HG03135 (cell line): ENCODE measurements around the gene SLC25A6.
"Not testable (repeated sequence)": the region's sequence is repeated elsewhere in the genome, so short reads cannot be mapped to it uniquely, and the experiment has no call there.

Experiments
- ATAC-seq: cut with Tn5 transposase; IDR thresholded peaks from one replicate; pipeline ENCODE4 v1.9.1; 2021; ENCODE audit warnings: mild to moderate bottlenecking, moderate library complexity; ENCODE audit not compliant: unreplicated experiment

The SLC25A6 gene

GRCh38 chrX:1390621-1391369, 1.1 kb downstream of the SLC25A6 start:
- no peak for ATAC-seq

GRCh38 chrX:1389993-1390285, 2.0 kb downstream of the SLC25A6 start:
- no peak for ATAC-seq

GRCh38 chrX:1389181-1389992, 2.5 kb downstream of the SLC25A6 start:
- ATAC-seq: no peak

- no peak for ATAC-seq
Measured at GRCh38 chrX:1388651-1389050, 3.3 kb downstream of the SLC25A6 start.

- no peak for ATAC-seq
Measured at GRCh38 chrX:1387141-1387776, 4.7 kb downstream of the SLC25A6 start.

GRCh38 chrX:1386338-1387127, 5.4 kb downstream of the SLC25A6 start:
- no peak for ATAC-seq

DNA sequence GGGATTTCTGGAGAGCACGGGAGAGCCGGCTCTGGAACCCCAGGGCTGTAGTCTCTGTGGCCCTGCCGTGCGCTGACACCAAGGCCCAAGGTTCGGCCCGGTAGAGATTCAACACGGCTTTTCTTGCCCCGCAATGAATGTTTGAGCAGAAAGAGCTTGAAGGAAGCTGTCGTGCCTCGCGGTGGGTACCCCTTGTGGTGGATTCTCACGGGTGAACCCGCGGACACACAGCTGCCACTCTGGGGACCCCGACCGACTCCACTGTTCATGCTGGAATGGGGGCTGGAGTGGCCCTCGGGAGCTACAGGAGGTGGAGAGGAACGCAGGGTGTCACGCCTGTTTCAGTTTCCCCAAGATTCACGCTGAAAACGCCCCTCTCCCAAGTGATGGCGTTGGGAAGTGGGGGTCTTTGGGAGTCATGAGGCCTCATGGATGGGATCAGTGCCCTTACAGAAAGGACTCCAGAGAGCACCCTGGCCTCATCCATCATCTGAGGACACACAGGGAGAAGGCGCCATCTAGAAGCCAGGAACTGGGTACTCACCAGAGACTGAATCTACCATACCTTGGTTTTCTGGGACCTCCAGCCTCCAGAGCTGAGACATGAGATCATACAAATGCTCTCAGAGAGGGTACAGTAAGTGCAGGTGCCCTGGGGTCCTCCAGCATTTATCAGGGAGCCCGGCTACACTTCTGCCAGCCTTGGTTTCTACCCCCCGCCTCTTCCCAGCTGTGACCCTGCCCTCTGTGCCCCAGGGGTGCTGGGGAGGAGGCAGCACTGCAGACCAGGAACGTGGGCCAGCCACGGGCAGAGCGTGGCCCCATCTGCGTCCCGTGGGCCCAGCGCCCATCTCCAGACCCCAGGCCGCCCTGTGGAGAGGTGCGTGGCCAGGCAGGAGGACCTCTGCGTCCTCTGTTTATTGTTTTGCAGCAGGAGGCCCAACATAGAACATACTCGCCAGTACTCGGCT, 6.4 kb downstream of the SLC25A6 start:
- ATAC-seq: no peak

- no peak for ATAC-seq
Measured at GRCh38 chrX:1384658-1385252, 7.2 kb downstream of the SLC25A6 start.

DNA sequence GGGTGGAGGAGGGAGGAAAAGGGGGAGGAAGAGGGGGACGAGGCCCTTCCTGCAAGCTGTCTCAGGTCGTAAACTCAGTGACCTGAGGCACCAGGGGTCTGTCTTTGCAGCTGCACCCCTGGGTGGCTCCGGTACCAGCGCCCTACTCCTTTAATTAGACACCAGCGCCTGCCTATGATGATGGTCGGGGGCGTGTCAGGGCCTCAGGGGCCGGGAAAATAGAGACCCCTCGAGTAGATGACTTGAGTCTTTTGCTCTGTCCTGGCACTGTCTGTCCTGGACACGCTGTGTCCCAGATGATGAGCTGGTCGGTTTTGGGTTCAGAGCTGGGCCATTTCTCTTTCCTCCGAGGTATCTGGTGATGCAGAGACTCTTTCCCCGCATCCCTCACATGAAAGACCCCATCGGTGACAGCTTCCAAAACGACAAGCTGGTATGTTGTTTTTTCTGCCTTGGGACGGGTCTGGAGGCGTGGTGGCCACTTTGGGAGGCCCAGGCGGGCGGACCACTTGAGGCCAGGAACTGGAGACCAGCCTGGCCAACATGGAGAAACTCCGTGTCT, 11.2 kb downstream of the SLC25A6 start:
- ATAC-seq: no peak

DNA sequence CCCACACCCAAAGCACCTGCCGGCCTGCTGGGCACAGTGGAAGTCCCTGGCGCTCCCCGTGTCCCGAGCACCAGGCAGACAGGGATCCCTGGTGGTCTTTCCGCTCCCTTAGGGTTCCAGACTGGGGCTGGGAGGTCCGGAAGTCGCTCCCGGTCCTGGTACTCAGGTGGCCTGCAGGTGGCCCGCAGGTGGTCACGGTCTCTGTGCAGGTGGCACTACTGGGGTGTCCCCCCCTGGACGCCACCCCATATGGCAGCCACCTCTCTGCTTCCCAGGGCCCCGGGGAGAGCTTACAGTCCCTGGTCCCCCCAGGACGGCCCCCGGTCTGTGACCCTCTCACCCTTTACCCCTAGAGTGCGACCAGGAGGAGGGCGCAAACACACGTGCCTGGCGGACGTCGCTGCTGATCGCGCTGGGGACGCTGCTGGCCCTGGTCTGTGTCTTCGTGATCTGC, 13.6 kb downstream of the SLC25A6 start:
- ATAC-seq: no peak

DNA sequence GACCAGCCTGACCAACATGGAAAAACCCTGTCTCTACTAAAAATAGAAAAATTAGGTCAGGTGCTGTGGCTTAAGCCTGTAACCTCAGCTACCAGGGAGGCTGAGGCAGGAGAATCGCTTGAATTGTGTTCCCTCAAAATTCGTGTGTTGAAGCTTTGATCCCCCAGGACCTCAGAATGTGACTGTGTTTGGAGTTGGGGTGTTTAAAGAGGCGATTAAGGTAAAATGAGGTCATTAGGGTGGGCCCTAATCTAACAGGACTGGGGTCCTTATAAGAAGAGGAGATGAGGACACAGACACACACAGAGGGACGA, 23.6 kb downstream of the SLC25A6 start:
- ATAC-seq: no peak

GRCh38 chrX:1366363-1366762, 25.6 kb downstream of the SLC25A6 start:
- not testable (repeated sequence) for ATAC-seq

DNA sequence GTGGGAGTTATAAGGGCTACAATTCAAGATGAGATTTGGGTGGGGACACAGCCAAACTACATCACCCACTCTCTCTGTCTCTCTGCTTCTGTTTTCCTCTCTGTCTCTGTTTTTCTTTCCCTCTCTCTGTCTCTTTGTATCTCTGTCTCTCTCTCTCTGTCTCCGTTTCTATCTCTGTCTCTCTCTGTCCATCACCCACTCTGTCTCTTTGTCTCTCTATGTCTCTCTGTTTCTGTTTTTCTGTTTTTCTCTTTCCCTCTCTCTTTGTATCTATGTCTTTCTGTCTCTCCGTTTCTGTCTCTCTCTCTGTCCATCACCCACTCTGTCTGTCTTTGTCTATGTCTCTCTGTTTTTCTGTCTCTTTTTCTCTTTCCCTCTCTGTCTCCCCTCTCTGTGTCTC, 30.0 kb downstream of the SLC25A6 start:
- no peak for ATAC-seq

DNA sequence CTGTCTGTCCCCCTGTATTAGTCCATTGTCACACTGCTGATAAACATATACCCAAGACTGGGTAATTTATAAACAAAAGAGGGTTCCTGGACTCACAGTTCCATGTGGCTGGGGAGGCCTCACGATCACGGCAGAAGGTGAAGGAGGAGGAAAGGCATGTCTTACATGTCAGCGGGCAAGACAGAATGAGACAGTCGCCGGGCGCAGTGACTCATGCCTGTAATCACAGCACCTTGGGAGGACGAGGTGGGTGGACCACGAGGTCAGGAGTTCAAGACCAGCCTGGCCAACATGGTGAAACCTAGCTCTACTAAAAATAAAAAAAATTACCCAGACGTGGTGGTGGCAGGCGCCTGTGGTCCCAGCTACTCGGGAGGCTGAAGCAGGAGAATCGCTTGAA, 30.6 kb downstream of the SLC25A6 start:
- no peak for ATAC-seq

GRCh38 chrX:1360171-1360570, 31.7 kb downstream of the SLC25A6 start:
- ATAC-seq: no peak

DNA sequence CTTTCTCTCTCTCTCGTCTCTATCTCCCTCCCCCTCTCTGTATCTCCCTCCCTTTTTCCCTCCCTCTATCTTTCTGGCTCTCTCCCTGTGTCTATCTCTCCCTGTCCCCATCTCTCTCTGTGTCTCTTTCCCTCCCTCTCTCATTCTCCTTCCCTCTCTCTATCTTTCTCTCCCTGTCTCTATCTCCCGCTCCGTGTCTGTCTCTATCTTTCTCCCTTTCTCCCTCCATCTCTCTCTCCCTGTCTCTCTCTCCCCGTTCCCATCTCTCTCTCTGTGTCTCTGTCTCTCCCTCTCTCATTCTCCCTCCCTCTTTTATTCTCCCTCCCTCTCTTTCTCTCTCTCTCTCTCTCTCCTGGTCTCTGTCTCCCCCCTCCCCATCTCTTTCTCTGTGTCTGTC, 32.4 kb downstream of the SLC25A6 start:
- ATAC-seq: no peak

DNA sequence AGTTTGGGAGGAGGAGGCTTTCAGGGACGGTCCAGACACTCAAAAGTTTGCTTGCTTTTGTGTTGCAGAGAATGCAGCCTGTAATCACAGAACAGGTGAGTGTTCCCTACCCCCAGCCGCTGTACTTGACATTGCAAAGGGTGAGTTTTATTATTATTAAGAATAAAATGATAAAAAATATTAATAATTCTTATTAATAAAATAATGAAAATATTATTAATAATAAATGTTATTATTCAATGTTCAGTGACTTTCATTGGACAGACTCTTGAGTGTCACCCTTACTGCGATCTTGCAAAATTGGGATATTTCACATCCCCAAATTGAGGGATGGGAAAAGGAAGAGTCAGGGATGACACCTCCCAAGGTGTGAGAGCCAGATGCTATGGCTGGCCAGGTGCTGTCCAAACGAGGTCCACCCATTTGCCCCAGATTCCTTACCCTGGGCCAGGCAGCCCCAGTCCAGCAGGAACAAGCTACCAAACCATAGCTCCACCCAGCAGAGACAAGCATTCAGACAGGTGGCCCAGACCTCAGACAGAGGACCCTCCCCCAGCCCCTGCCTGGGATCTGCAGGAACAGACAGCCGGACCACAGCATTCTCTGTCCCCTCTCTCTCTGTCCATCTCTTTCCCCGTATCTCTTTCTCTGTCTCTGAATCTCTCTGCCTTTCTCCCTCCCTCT, 33.0 kb downstream of the SLC25A6 start:
- ATAC-seq: no peak

GRCh38 chrX:1357993-1358392, 33.9 kb downstream of the SLC25A6 start:
- ATAC-seq: no peak
